Activated CD4-positive, CD25-positive, alpha-beta regulatory T cell treated with anti-CD3 and anti-CD28 coated beads, Interleukin-2, amount 50 U/mL, for 24 hours (primary cell): ENCODE results near the gene RAB6B.

Experiments used
- ATAC-seq, 2 donors: fragments of 150-1000 bp; cut with Tn5 transposase; one replicate each; pipeline ENCODE4 v1.10.0; 2021; ENCODE audit warnings: mild to moderate bottlenecking in 1 of 2, moderate library complexity in 1 of 2

The RAB6B gene

DNA sequence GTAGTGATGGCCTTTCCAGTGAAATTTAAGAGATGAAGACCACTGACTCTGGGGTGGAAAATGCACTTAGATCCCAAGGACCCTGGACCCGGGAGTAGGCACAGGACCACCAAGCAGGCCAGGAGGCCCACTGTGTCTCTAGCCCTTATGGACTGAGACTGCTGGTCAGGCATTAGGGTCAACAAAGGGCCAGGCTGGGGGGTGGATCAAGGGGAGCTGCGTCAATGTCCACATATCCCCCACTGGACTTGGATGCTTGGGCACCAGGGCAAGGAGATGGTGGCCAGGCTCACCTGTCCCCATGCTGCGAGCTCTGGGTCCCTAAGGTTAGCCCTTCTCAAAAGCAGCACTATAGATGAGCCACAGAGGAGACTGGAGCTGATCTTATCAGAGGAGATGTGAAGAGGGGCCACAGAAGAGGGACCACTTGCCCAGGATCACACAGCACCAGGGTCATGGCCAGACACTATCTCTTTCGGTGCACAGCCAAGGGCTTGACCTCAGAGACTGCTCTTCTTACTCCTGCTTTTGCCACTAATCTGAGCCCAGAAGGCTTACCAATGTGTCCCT is 14.7 kb downstream of the RAB6B start:
- no peak for ATAC-seq

DNA sequence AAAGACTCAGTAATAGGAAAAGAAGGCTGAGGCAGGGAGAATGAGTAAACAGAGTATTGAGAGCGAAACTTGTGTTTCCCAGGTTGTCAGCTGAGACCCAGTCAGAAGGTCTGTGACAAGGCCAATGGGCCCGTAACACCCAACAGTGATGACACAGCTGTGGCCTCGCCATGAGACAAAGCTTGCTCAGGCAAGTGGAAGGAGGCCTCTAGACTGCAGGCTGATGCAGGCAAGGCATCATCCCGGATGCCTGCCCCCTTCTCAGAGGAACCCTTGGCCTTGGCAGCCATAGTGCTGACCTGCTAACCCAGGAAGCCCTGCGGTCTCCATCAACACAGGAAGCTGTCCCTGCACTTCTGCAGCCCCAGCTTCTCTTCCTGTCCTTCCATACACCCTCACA is 15.4 kb downstream of the RAB6B start:
- ATAC-seq, result no peak

DNA sequence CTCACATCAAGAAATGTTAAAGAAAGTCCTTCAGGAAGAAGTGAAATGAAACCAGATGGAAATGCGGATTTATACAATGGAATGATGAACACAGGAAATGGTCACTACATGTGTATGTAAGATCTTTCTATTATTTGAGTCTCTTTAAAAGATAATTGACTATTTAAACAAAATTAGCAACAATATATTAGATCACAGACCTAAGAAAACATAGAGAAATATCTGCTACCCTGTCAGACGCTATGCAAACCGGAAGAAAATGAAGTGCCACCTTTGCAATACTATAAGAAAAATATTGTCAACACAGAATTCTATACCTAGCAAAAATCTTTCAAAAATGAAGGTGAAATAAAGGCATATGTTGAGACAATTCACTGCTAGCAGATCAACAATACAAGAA is 17.2 kb downstream of the RAB6B start:
- no peak for ATAC-seq

DNA sequence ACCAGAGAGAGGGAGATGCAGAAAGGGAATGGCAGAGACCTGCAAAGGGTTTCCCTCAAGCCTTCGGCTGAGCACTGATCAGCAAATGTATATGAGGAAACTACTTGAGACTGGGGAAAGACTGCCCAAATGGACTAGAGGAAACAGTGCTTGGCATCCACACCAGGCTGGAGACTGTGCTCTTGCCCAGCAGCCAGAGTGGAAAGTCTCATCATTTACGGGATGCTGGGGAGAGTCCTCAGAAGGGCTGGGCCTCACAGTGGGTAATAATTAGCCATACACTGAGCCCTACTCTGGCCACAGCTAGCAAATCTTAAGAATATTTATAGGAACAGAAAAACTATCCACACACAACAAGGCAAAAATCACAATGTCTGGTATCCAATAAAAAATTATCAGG is 18.5 kb downstream of the RAB6B start:
- no peak for ATAC-seq

DNA sequence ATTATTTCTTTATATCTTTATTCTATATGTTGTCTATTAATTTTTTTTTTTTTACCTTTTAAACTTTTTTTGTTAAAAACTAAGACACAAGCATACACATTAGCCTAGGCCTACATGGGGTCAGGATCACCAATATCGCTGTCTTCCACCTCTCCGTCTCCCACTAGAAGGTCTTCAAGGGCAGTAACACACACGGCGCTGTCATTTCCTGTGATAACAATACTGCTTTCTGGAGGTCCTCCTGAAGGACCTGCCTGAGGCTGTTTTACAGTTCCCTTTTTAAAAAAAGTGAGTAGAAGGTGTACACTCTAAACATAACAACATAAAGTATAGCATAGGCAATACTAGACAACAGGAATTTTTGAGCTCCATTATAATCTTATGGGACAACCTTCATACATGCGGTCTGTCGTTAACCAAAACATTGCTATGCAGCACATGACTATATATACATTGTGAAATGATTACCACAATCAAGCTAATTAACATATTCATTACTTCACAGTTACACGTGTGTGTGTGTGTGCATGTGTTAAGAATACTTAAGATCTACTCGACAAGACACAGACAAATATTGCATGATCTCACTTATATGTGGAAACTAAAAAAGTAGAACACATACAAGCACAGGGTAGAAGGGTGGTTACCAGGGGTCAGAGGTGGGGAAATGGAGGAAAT is 20.8 kb downstream of the RAB6B start:
- ATAC-seq, result no peak

DNA sequence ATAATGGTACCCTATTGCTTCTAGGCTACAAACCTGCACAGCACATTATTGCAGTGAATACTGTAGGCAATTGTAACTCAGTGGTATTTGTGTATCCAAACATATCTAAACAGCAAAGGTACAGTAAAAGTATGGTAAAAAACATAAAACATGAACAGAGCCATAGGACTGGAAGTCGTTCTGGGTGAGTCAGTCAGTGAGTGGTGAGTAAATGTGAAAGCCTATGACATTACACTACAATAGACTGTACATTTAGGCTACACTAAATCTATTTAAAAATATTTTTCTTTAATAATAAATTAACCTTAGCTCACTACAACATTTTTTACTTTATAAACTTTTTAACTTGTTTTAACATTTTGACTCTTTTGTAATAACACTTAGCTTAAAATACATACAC is 21.3 kb downstream of the RAB6B start:
- ATAC-seq, result peak in 1 of 2 donors; percentile 64

DNA sequence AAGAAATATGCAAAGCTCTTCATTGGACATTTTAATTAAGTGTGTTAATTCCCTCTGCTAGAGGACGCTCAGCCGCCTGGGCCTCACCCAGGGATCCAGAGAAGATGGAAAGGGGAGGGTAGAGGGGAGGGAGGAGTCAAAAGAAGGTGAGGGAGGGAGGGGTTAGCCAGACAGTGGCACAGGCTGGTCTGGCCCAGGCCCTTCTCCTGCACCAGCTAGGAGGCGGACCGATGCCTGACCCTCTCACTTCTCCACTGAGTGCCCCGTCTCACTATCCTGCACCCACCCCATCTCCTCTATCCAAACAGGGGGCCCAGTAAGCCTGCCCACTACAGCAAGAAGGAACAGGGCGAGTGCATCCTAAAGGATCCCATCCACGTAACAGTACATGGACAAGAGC is 22.9 kb downstream of the RAB6B start:
- no peak for ATAC-seq

DNA sequence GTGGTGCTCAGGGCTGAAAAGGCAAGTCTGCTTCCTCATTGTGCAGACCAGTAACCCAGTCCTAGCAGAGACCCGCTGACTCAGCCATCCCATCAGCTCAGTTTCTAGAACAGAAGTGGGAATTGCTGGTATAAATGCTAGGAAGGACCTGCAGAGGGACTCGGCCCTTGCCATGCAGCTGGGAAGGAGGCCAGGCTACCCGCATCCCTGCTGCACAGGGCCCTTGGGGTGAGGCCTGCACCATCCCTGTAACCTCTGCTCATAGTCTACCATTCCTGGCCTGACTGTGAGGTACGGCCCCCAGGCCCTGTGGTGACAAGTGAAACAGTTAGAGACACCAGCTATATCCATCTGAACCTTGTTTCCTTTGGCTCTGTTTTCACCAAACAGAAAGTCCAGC is 23.5 kb downstream of the RAB6B start:
- no peak for ATAC-seq

DNA sequence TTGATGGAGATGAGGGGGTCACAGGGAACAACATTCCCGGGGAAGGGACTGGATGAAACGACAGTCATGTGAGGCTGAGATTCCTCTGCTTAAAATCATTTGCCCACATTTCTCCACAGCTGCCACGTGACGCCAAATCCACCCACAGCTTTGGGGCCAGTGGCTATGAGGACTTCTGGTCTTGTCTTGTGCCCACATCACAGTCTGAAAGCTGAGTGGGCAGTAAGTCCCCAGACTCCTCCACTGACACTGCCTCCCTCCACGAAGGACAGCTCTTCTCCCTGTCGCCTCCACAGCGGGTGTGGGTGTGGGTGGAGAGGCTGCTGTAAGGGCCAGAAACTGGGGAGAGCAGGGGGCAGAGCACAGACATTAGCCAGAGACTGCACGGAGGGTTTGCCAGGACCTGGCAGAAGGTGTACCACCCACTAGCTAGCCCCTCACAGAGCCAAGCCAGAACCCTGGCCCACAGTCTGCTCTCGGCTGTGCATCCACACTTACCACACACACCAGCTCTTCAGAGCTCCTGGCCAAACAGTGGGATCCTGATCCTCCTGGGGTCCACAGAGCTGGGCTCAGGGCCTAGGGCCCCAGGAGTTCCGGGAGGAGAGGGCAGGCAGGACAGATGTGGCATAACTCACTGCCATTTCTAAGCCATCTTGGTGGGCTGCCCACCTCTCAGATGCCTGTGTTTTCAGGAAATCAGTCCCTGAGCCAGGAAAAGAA is 24.2 kb downstream of the RAB6B start:
- ATAC-seq, result no peak

DNA sequence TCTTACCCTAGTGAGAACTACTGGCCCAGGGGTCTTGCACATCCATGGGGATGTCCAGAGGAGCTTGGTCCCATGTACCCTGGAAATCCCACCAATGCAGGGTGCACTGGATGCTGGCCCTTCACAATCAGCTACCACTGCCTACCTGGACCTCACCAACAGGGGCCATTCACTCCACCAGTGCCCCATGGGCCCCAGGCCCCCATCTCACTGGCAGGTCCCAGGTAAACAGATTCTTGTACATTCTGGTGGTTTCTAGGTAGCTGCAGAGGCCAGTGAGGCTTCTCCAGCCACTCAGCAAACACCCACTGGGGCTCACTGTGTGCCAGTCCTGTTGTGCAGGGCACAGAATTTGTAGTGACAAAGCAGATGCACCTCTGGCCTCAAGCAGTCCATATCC is 24.9 kb downstream of the RAB6B start:
- no peak for ATAC-seq

DNA sequence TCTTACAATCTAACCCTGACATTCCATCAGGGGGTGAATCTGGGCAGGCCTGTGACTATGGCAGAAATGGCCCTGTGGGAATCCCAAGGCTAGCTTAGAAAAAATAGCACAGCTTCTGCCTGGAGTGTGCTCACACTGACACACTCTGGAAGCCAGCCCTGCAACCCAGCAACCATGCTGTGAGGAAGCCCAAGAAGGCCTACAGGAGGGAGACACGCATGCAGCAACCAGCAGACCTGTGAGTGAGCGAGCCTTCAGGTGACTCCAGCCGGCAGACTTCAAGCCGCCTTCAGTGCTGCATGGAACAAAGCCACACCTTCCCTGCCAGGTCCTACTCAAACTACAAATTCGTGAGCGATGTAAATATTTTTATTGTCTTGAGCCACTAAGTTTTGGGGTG is 26.1 kb downstream of the RAB6B start:
- no peak for ATAC-seq

DNA sequence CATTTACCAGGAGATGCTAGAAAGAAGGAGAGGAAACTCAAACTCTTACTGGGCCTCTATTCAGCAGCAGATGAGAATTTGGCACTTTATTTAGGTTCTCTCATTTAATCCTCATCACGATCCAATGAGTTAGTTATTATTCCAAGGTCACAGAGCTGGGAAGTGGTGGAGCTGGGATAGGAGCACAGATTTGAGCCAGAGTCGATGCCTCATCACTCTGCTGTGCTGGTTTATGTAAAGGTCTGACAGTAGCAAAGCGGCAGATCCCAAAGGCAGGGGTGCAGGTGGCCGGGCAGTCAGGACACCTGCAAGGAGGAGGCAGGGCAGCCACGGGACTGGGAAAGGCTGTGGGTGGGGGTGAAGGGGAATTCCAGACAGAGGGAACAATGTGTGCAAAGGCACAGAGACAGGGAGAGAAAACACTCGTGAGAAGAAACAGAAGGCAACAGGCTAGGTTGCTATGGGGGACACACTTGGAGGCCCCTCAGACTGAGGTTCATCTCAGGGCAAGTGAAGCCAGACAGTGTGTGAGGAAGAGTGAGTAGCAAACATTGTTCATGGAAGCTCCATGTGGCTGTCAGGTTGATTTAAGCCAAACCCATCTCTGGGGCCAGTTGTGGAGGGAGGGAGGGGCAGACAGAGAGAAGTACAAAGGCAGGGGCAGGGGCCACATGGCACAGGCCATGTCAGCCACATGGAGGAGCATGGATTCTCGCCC is 26.8 kb downstream of the RAB6B start:
- no peak for ATAC-seq

DNA sequence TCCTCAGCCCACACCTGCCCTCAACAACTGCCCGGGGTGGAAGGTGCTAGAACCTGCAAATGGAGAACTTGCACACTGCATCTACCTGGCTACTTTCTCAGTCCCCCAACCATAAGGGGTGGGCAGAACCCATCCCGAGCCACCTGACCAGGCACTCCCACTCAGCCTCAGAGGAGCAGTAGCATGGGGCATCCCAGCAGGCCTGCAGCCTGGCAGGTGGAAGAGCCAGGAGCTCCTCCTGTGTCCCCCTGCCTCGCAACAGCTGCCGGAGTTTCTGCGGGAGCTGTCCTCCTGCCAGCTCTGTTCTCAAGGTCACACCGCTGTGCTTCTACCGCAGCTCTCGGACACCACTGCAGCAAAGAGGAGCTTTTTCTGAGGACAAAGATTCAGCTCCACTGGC is 27.5 kb downstream of the RAB6B start:
- no peak for ATAC-seq

DNA sequence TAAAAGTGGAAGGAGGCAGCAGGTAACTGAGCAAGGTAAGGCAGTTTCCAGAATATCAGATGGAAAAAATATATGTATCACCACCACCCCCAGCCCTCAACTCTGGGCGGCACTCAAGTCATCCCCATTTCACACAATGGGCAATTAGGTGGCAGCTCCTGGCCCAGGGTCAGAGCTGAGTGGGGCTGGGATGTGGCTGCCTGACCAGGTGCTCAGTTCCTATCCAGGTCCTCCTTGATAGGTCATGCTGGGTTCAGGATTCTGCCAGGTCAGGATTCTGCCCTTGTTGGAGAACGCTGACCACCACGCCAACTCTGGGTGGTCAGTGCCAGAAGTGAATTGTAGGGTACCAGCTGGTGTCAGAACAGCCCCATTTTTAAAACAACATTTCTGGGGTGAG is 29.5 kb downstream of the RAB6B start:
- ATAC-seq, result no peak

DNA sequence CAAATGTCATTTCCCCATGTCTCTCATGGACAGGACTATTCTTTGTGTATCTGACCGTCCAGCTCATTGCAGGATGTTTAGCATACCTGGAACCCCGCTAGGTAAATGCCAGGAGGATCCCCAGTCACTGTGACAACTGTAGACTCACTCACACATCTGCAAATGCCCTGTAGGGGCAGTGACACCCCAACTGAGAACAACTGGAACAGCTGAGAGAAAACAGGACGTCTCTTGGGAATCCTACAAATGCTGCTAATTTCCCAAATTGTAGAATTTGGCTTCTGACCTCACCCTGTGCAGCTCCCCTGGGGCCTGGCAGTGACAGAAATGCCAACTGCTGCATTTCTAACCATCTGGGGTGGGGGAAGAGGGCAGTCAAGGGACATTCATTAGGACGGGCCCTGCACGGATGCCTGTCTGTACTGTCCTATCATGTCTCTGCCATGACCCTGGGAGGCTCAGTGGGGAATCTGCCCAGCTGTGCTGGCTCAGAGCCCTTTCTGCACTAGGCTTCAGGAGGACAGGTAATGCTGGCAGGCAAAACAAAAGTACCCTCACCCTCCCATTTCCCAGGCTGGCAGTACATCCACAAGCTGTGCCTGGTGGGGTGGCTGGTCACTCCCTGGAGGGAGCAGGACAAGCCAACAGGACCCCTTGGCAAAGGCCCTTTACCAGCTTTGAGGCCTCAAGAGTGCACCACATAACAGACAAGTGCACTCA is 30.4 kb downstream of the RAB6B start:
- ATAC-seq, result no peak

DNA sequence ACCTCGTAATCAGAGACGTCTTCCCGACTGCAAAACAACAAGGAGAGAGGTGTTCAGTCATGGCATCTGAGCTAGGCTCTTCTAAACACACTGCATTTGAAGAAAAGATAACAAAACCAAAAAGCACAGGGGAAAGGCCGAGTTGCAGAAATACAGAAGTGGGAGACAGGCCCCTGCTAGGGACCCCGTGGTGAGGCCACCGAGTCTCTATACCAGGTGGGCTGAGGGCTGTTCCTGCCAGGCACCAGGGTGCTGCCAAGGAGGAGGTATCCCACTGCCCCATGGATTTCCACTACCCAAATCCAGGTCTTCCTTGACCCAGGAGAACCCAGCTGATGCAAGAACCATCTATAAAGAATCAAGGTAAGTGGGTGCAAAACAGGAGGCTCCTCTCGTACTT is 31.1 kb downstream of the RAB6B start:
- no peak for ATAC-seq

DNA sequence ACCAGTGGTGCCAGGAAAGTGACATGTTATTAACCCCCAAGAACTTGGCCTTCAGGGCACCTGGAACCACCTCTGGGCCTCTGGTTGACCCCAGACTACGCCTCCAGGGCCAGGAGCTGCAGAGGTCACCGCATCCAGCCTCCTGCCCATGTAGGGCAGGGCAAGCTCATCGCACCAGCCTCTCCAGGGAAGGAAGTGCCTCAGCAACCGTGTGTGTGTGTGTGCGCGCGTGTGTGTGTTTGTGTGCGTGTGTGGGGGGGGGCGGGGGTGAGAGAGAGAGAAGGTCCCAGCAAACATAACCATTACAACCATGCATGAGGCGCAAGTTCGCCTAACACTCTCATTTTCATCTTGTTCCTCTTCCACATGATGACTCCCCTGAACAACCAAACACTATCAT is 31.8 kb downstream of the RAB6B start:
- no peak for ATAC-seq

DNA sequence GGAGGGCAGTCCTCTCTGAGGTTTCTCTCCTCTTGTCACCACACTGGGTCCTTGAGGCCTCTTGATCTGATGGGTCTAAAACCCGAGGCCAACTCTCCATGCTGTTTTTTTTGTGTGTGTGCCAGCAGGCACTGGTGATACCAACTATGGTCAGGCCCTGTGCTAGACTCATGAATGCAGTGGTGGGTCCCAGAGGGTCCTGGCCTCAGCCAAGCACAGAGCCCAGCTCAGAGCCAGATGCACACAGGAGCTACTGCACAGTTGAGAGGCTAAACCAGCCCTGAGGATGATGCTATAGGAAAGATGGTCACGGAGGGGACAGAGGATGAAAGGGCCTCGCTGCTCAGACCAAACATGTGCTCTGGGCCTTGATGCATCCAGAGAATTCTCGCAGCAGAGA is 33.5 kb downstream of the RAB6B start:
- ATAC-seq, result no peak

DNA sequence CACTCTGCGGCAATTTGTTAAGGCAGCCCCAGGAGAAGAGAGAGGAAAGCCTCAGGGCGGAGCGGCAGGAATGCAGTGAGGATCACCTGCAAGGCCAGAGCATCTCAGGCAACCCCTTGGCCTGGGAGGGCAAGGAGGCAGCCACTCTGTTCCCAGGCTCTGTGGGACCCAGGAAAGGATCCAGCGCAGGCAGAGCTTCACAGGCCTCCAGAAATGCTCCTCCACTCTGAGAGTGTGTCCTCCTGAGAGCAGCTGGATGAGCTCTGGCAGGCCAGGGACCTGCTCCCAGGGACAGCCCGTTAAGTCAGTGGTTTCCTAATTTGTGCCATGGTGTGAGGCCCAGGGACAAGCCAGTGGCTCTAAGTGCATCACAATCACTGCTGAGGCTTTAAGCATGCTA is 35.2 kb downstream of the RAB6B start:
- no peak for ATAC-seq

DNA sequence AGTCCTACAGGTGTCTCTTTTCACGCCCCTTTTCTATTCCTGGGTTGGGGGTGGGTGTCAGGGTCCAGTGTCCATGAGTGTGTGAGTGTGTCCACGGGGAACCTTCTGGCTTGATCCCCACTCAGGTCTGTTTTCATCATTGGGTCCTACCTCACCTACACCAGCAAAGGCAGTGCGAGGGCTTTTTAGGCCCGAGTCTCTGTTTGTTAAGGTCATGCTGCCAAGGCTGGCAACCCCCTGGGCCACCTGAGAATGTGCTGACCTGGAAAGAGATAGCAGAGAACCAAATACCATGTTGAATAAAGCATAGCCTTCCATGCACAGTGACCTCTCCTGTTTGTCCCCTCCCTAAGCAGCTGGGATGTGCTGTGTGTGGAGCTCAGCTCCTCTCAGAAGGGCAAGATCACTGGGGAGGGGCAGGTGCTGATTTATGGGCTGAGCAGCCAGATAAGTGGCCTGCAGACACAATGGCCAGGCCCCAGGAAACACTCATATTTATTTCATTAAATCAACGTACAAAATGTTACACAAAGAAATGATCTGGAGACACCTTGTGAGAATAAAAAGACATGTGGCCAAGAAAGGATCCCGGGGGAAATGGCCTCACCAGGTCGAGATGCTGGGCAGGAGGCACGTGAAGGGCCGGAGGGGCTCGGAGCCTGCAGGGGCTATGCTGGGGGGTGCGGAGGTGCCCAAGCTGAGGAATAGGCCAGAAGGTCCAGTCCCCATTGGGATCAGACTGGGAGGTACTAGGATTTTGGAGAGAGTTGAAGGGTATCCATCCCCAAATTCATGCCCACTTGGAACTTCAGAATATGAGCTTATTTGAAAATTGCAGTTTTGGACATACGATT is 36.1 kb downstream of the RAB6B start:
- ATAC-seq, result no peak

DNA sequence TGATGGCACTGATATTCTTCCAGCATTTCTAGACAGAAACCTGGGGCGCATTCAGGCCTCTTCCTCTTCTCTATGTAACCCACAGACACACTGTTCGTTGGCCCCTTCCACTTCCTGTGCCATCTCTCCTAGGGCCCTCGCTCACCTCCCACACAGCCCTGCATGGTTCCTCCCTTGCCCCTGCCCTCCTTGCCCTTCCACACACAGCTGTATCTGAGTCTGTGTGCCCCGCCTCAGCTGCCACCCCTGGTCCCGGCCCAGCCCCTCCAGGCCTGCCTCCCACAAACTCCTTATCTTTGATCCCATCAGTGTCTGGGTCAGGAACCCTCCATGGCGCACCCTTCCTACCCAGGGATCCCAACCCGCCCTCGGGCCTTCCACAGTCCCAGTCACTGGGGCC is 37.9 kb downstream of the RAB6B start:
- no peak for ATAC-seq

DNA sequence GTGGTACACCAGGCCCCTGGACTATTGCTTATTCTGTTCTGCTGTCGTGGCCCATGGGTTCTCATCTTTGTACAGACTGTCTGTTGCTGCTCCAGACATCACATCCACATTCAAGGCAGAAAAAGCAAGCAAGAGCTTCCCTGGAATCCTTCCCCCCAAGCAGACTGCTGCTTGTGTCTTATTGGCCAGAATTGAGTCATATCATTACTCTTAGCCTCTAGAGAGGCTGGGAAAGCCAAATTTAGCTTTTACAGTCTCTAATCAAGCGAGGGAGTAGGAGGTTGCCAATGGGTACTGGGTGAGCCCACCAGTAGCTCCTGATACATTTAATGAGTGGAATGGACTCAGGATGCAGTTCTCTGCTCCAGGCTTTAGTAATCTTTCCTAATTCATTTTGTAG is 39.4 kb downstream of the RAB6B start:
- ATAC-seq, result no peak
